Progenitor cell of endocrine pancreas (in vitro differentiated cells): ENCODE measurements around the gene DYNC1H1. TPM values are rescaled to one million over a fixed set of nuclear protein-coding genes. Genes with fewer than 3 reads are reported as not detected.
A peak's percentile ranks its signal among the peaks of the same experiment; 100 is the strongest.

Experiments used
- DNase-seq: peaks from one replicate; pipeline ENCODE4 v3.0.0; 2021; ENCODE audit warnings: low spot score; ENCODE audit not compliant: unreplicated experiment
- H3K27ac Mint-ChIP-seq: 2 replicates; pipeline ENCODE4 v1.8.0; 2021; ENCODE audit warnings: mild to moderate bottlenecking, moderate library complexity, mixed read lengths
- H3K27me3 Mint-ChIP-seq: 2 replicates; pipeline ENCODE4 v1.8.0; 2021; ENCODE audit warnings: mixed read lengths
- H3K36me3 Mint-ChIP-seq: 2 replicates; pipeline ENCODE4 v1.8.0; 2022; ENCODE audit warnings: mixed read lengths; ENCODE audit not compliant: insufficient read depth
- H3K4me1 Mint-ChIP-seq: 2 replicates; pipeline ENCODE4 v1.8.0; 2021; ENCODE audit warnings: low read depth, mixed read lengths
- H3K4me3 Mint-ChIP-seq: 2 replicates; pipeline ENCODE4 v1.8.0; 2021; ENCODE audit warnings: low read depth, mild to moderate bottlenecking, moderate library complexity, mixed read lengths
- H3K9me3 Mint-ChIP-seq: 2 replicates; pipeline ENCODE4 v1.8.0; 2021; ENCODE audit warnings: low read depth, mixed read lengths
- CTCF ChIP-seq: fragments of 200-600 bp; sonication (generic); IDR thresholded peaks from one replicate; pipeline ENCODE4 v1.5.0; 2021; ENCODE audit warnings: antibody characterized with exemption, mild to moderate bottlenecking; ENCODE audit not compliant: unreplicated experiment
- total RNA-seq: library from RNA; stranded (reverse); gene quantifications from 2 replicates; pipeline ENCODE4 v1.2.1, GENCODE V29; 2021

The DYNC1H1 gene
- total RNA-seq, 1 donor from 2014 or later: 501 TPM

DNA sequence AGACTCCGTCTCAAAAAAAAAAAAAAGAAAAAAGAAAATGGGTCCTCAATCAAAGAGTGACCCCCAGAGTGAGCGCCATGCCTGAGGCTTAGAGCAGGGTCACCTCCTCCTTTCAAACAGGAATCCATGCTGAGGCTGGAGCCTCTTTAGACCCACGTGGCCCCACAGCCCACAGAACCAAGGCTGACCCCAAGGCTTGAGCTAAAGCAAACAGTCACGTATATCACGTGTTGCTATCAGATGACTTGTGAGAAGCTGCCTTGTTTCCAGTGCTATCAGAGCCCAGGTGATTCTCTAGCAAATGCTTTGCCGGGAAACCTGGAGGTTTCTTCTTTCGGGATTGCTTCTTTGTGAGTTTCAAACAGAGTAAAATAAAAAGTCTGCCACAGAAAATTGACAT, 31.7 kb upstream of the DYNC1H1 start:
- Mint-ChIP-seq H3K9me3 (no peaks in the 10 kb centered on the region), H3K4me3 (peak overlapping the region; percentile 5), H3K27me3 (no peaks in the 10 kb centered on the region), H3K4me1 (peaks cover 5% of the 10 kb centered on the region), H3K27ac (no peak overlapping the region), H3K36me3 (no peaks in the 10 kb centered on the region)
- DNase-seq: no peak
- TF ChIP-seq CTCF: no peak

GRCh38 chr14:101933209-101933608, 31.2 kb upstream of the DYNC1H1 start:
- no peak overlapping the region for H3K27ac Mint-ChIP-seq
- H3K4me1 Mint-ChIP-seq: peaks cover 5% of the 10 kb centered on the region
- no peak overlapping the region for H3K4me3 Mint-ChIP-seq
- H3K36me3 Mint-ChIP-seq: no peaks in the 10 kb centered on the region
- H3K27me3 Mint-ChIP-seq: peaks cover 3% of the 10 kb centered on the region
- no peak for TF ChIP-seq CTCF
- no peaks in the 10 kb centered on the region for H3K9me3 Mint-ChIP-seq
- DNase-seq: no peak

DNA sequence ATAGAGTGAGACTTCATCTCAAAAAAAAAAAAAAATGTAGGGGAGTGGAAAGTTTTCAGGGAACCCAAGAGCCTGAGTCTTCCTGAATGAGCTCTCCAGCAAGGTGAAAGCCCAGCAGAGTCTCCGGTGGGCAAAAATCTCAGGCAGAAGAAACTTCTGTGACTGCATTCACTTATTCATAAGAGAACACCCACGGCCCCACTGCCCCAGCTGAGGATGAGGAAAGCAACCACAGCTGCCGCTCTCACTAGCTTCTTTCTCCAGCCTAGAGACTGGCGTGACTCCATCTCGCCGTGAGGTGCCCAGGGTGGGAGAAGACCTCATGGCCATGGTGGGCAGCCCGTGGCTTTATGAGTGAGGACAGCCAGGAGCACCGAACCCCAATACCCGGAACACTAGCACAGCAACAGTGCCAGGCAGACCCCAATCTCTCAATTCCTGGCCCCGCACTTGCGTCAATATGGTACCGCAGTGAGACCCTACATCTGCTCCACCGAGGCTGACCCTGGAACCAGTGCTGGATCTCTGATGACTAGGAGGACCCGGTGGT, 29.7 kb upstream of the DYNC1H1 start:
- Mint-ChIP-seq H3K4me3 (no peak overlapping the region), H3K9me3 (no peaks in the 10 kb centered on the region), H3K27me3 (peaks cover 12% of the 10 kb centered on the region), H3K27ac (no peak overlapping the region), H3K36me3 (no peaks in the 10 kb centered on the region), H3K4me1 (peaks cover 5% of the 10 kb centered on the region)
- DNase-seq: no peak
- no peak for TF ChIP-seq CTCF

DNA sequence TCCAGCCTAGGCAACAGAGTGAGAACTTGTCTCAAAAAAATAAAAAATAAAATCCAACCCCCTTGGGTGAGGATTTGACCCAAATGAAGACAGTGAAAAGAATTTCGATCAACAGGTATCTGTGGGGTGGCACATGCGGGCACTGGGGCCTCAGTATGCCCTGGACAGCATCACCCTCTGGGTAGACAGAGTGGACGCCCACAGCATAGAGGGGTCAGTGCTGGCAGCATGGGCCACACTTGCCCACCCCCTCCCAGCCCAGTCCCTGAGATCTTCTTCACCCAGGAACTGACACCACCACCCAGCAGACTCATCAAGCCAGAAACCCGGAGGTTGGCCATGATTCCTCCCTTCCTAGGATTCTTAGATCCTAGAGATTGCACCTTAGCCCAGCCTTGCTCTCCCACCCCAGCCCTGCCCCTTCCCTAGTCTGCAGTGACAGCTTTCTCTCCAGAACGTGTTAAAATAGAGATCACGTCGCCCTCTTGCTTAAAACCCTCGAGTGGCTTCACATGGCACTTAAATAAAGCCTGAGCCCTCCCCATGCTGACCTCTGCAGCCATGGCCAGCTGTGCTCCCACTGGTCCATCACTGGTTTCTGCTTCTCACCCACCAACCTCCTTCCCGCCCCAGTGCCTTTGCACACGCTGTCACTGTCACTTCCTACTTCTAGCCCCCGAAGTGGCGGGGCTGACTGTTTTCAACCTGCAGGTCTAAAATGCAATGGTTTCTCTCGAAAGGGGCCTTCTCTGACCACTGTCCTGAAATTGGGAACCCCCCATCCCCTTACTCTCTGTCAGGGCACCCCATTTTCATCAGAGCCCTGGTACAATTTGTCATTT, 26.2 kb upstream of the DYNC1H1 start:
- TF ChIP-seq CTCF: no peak
- H3K9me3 Mint-ChIP-seq: no peaks in the 10 kb centered on the region
- H3K4me1 Mint-ChIP-seq: no peaks in the 10 kb centered on the region
- peaks cover 34% of the 10 kb centered on the region for H3K27me3 Mint-ChIP-seq
- H3K36me3 Mint-ChIP-seq: no peaks in the 10 kb centered on the region
- no peak for DNase-seq
- no peak overlapping the region for H3K4me3 Mint-ChIP-seq
- no peak overlapping the region for H3K27ac Mint-ChIP-seq

DNA sequence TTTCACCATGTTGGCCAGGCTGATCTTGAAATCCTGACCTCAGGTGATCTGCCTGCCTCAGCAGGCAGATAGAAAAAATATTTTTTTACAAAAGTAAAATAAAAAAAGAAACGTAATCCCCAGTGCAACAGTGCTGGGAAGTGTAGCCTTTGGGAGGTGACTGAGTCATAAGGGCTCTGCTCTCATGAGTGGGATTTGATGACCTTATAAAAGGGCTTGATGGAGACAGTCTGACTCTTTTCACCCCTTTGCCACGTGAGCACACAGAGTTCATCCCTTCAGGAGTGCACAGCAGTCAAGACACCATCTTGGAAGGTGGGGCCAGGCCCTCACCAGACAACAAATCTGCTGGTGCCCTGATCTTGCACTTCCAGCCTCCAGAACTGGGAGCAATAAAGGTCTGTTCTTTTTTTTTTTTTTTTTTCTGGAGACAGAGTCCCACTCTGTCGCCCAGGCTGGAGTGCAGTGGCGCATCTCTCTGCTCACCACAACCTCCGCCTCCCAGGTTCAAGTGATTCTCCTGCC, 24.7 kb upstream of the DYNC1H1 start:
- Mint-ChIP-seq H3K4me3 (no peak overlapping the region), H3K9me3 (no peaks in the 10 kb centered on the region), H3K4me1 (no peaks in the 10 kb centered on the region), H3K27me3 (peaks cover 47% of the 10 kb centered on the region), H3K36me3 (no peaks in the 10 kb centered on the region), H3K27ac (no peak overlapping the region)
- no peak for TF ChIP-seq CTCF
- DNase-seq: no peak
